Measurements from ENCODE around the gene BRD9. TPM values are rescaled to one million over a fixed set of nuclear protein-coding genes. Genes with fewer than 3 reads are reported as not detected.

BRD9 gene
- total RNA-seq: 66.7 TPM

DNA sequence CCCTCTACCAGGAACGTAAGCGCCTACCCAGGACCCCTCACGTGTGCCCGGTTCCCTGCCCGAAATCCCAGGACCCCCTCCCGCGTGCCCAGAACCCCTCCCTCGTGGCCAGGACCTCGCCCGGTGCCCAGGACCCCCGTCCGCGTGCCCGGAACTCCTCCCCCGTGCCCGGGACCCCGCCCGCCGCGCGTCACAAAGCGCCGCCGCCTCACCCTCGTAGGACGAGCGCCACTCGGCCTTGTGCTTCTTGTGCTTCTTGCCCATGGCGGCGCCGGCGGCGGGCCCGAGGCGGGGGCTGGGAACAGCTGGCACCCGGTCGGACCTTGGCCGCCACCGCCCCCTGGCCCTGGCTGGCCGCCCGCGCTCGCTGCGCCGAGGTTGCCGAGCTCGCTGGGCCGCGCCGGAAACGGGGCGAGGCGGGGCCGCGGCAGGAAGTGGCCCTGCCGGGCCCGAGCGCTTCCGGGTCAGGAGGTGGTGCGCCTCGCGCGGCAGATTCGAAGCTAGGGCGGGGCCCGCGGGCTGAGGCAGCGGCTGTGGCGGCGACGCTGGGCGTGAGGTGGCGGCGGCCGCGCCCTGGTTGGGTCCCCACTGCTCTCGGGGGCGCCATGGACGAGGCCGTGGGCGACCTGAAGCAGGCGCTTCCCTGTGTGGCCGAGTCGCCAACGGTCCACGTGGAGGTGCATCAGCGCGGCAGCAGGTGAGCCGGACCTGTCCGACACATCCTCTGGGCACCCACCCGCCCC lies at the start of gene BRD9, which contains the start of gene TRIP13:
Gene BRD9 (minus strand): TSS at position 408 of the 743 bp plus-strand sequence. CDS start 144 bp downstream, at position 264.
Gene TRIP13 (plus strand): TSS at position 491 of the 743 bp plus-strand sequence. CDS start 115 bp downstream, at position 606.

DNA sequence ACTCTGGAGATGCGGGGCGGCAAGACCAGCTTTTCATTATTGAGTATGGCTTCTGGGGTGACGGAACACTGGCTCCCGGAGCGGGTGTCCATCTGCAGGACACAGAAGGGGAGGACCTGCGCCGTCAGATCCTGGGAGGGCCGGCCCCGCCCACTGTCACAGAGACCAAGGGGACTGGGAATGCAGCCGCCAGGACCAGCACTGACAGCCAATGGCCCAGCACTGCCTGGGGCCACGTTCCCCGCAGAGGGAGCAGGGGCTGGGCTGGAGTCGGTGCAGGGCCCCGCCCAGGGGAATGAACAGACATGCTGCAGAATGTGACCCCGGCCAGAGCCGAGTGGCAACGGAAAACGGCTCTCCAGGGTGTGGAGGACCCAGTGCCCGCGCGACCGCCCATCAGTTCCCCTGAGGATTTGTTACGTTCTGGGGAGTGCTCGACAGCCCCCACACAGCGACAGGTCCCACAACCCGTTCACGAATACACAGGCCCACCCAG lies 42.0 kb downstream of the BRD9 start, which contains the start of gene ZDHHC11:
Gene ZDHHC11 (minus strand): TSS at position 476 of the 496 bp plus-strand sequence. CDS start 384 bp downstream, at position 92.

Other genes starting within 250 kb of the BRD9 start
- 22.2 TPM for gene TPPP, start 199.4 kb downstream of the BRD9 start, total RNA-seq
- 17.5 TPM for gene ZDHHC11B, start 108.1 kb downstream of the BRD9 start, total RNA-seq
- gene ZDHHC11, start 41.8 kb downstream of the BRD9 start, total RNA-seq: 27.5 TPM
- gene TRIP13, start 83 bp upstream of the BRD9 start, total RNA-seq: 8.1 TPM
- gene NKD2, start 116.0 kb upstream of the BRD9 start, total RNA-seq: 4.1 TPM
- 8.1 TPM for gene SLC12A7, start 219.3 kb upstream of the BRD9 start, total RNA-seq